K562 (cell line): ENCODE data around the gene ZNF785. TPM values are rescaled to one million over a fixed set of nuclear protein-coding genes. Genes with fewer than 3 reads are reported as not detected.
A peak's percentile ranks its signal among the peaks of the same experiment; 100 is the strongest.
"Not testable (repeated sequence)": the region's sequence is repeated elsewhere in the genome, so short reads cannot be mapped to it uniquely, and the experiment has no call there.

ENCODE experiments used
- ATAC-seq: fragments of 200-7000 bp; cut with Tn5 transposase; 3 replicates; pipeline ENCODE4 v1.9.1; 2020; ENCODE audit warnings: moderate library complexity
- BruUV-seq: library from RNA; stranded (reverse); fragments of 400-500 nt; replicated peaks from 2 replicates; lab custom pipeline; 2021; lab: Mats Ljungman, UMichigan
- CTCF ChIA-PET: fragments of 300-600 bp; formaldehyde crosslinking; extraction: SDS; loops from one replicate; lab custom pipeline; 2021; ENCODE audit warnings: low intra/inter-chr PET ratio; lab: Yijun Ruan, JAX
- POLR2A ChIA-PET: fragments of 300-600, 350-650 bp; sonication (Branson Sonifier 250); formaldehyde crosslinking; extraction: SDS; loops from one replicate; lab custom pipeline; 2021; ENCODE audit warnings: antibody characterized with exemption, inconsistent platforms; lab: Yijun Ruan, JAX
- DNase-seq, 4 experiments: peaks; one replicate each; pipeline versions ENCODE4 v3.0.0 to v3.0.0-alpha.2; 2011 to 2018; ENCODE audit warnings: low spot score in 3 of 4, mixed read lengths in 3 of 4; ENCODE audit errors: extremely low read depth in 1 of 4
- FAIRE-seq: peaks from 2 replicates; lab custom pipeline; 2011; peaks lifted over from hg19 to GRCh38; lab: Jason Lieb, UNC
- H2AFZ ChIP-seq: 2 replicates; pipeline ENCODE4 v1.6.0; 2011; ENCODE audit warnings: low read depth, low read length, control low read depth, inconsistent platforms
- H3K27ac ChIP-seq: fragments of 200-600 bp; 3 replicates; pipeline ENCODE4 v1.8.0; 2011; ENCODE audit warnings: low read depth, mild to moderate bottlenecking, control low read depth, inconsistent platforms, low read length, moderate library complexity, mixed read lengths; ENCODE audit errors: extremely low read depth
- H3K27me3 ChIP-seq, 2 experiments: fragments of 300-600 bp in 1 of 2; 2 replicates in 1 of 2; 3 replicates in 1 of 2; pipeline versions ENCODE4 v1.6.0 to v1.8.0; 2011; ENCODE audit warnings: inconsistent platforms in 2 of 2, low read length in 2 of 2, mild to moderate bottlenecking in 1 of 2, mixed read lengths in 1 of 2, moderate library complexity in 1 of 2; ENCODE audit not compliant: control insufficient read depth in 2 of 2, insufficient read depth in 2 of 2
- H3K36me3 ChIP-seq: fragments of 300-600 bp; 3 replicates; pipeline ENCODE4 v1.8.0; 2011; ENCODE audit warnings: mild to moderate bottlenecking, low read length, inconsistent platforms; ENCODE audit not compliant: control insufficient read depth, insufficient read depth
- H3K4me1 ChIP-seq, 2 experiments: fragments of 200-600 bp in 1 of 2; replicated peaks in 1 of 2; 2 replicates in 1 of 2; 3 replicates in 1 of 2; pipeline versions ENCODE4 v1.5.1 to v1.8.0; 2011; ENCODE audit warnings: inconsistent platforms in 2 of 2, low read length in 2 of 2, mild to moderate bottlenecking in 1 of 2, mixed read lengths in 1 of 2, moderate library complexity in 1 of 2; ENCODE audit not compliant: control insufficient read depth in 2 of 2, insufficient read depth in 2 of 2
- H3K4me2 ChIP-seq: 2 replicates; pipeline ENCODE4 v1.6.1; 2011; ENCODE audit warnings: low read length, control low read depth, inconsistent platforms, mixed read lengths; ENCODE audit not compliant: insufficient read depth
- H3K4me3 ChIP-seq: fragments of 200-600 bp; sonication (generic), shearing (Covaris generic); 2 replicates; pipeline ENCODE4 v1.5.1; 2016; ENCODE audit warnings: control low read depth, inconsistent platforms
- H3K79me2 ChIP-seq: fragments of 200-600 bp; 3 replicates; pipeline ENCODE4 v1.8.0; 2011; ENCODE audit warnings: low read length, inconsistent platforms; ENCODE audit not compliant: control insufficient read depth, insufficient read depth
- H3K9ac ChIP-seq, 2 experiments: 2 replicates each; pipeline versions ENCODE4 v1.6.0 to v1.6.1; 2011; ENCODE audit warnings: low read depth in 2 of 2, low read length in 2 of 2, control low read depth in 1 of 2, inconsistent platforms in 1 of 2, mild to moderate bottlenecking in 1 of 2, mixed read lengths in 1 of 2; ENCODE audit not compliant: insufficient read depth in 1 of 2
- H3K9me1 ChIP-seq: one replicate; pipeline ENCODE4 v1.6.0; 2011; ENCODE audit warnings: inconsistent platforms, mild to moderate bottlenecking, low read length, moderate library complexity; ENCODE audit not compliant: control insufficient read depth, insufficient read depth
- H3K9me3 ChIP-seq: replicated peaks from 2 replicates; pipeline ENCODE4 v1.5.1; 2011; ENCODE audit warnings: low read depth, low read length, inconsistent platforms; ENCODE audit not compliant: control insufficient read depth, insufficient read depth
- H4K20me1 ChIP-seq: replicated peaks from 2 replicates; pipeline ENCODE4 v1.6.1; 2011; ENCODE audit warnings: low read length, inconsistent platforms, mixed read lengths; ENCODE audit not compliant: control insufficient read depth, insufficient read depth
- ARNT ChIP-seq, 2 experiments: fragments of 450-650 bp; IDR thresholded peaks; 2 replicates each; pipeline ENCODE4 v1.6.1; 2016; ENCODE audit warnings: mild to moderate bottlenecking in 1 of 2
- CHAMP1 ChIP-seq: fragments of 450-650 bp; IDR thresholded peaks from 2 replicates; pipeline ENCODE4 v1.6.1; 2016; ENCODE audit warnings: mild to moderate bottlenecking
- CXXC5 ChIP-seq: fragments of 250-450 bp; sonication (Bioruptor Pico); IDR thresholded peaks from 2 replicates; pipeline ENCODE4 v1.8.0; 2022; ENCODE audit warnings: inconsistent platforms, mild to moderate bottlenecking, moderate library complexity
- DPF2 ChIP-seq: fragments of 450-650 bp; IDR thresholded peaks from 2 replicates; pipeline ENCODE4 v1.6.1; 2016
- EP300 ChIP-seq: IDR thresholded peaks from 2 replicates; pipeline ENCODE4 v1.6.1; 2012; ENCODE audit warnings: low read length, improper control_type of control experiment
- FOXA3 ChIP-seq, 2 experiments: fragments of 450-650 bp in 1 of 2; sonication (generic) in 1 of 2; formaldehyde crosslinking; IDR thresholded peaks in 1 of 2; conservative IDR thresholded peaks in 1 of 2; 2 replicates each; pipeline versions ENCODE4 v1.4.0 to v1.8.0; 2020 to 2022; ENCODE audit warnings: mild to moderate bottlenecking in 2 of 2, missing genetic modification reagents in 1 of 2
- GATA2 ChIP-seq: sonication (generic); formaldehyde crosslinking; IDR thresholded peaks from 2 replicates; pipeline ENCODE4 v1.4.0; 2020; ENCODE audit warnings: mild to moderate bottlenecking, missing genetic modification reagents
- HINFP ChIP-seq: fragments of 450-650 bp; conservative IDR thresholded peaks from 2 replicates; pipeline ENCODE4 v1.6.1; 2016; ENCODE audit warnings: missing genetic modification characterization, low read depth, mild to moderate bottlenecking, control low read depth, missing compliant biosample characterization
- ID3 ChIP-seq, 2 experiments: fragments of 250-450 bp in 1 of 2; fragments of 450-650 bp in 1 of 2; sonication (Bioruptor Pico) in 1 of 2; IDR thresholded peaks; 2 replicates each; pipeline versions ENCODE4 v1.6.1 to v1.8.0; 2016 to 2021; ENCODE audit warnings: mild to moderate bottlenecking in 2 of 2, moderate library complexity in 2 of 2, missing compliant biosample characterization in 1 of 2, missing genetic modification characterization in 1 of 2
- PKNOX1 ChIP-seq: fragments of 450-650 bp; IDR thresholded peaks from 2 replicates; pipeline ENCODE4 v1.6.1; 2016
- PML ChIP-seq: IDR thresholded peaks from 2 replicates; pipeline ENCODE4 v1.6.1; 2012; ENCODE audit warnings: low read length, inconsistent platforms
- SOX6 ChIP-seq: fragments of 450-650 bp; IDR thresholded peaks from 2 replicates; pipeline ENCODE4 v1.6.1; 2014; ENCODE audit warnings: mild to moderate bottlenecking
- VEZF1 ChIP-seq: fragments of 200-800 bp; sonication (Bioruptor generic); IDR thresholded peaks from 2 replicates; pipeline ENCODE4 v1.6.1; 2017; ENCODE audit warnings: missing genetic modification characterization, missing compliant biosample characterization
- ZEB2 ChIP-seq: fragments of 450-650 bp; IDR thresholded peaks from 2 replicates; pipeline ENCODE4 v1.6.1; 2016
- WGBS: fragments of 100-300 bp; shearing (Covaris generic); methylation state at CpG from one replicate; pipeline ENCODE4 v1.1.6; 2016; ENCODE audit warnings: low coverage, mixed read lengths; ENCODE audit not compliant: insufficient coverage; ENCODE audit errors: missing lambda C conversion rate; 5-methylcytosine and 5-hydroxymethylcytosine counted together
- in situ Hi-C: fragments of 300-500 bp; cut with MboI; formaldehyde crosslinking; loops from 4 replicates; pipeline ENCODE4 v1.15.0; 2018; ENCODE audit warnings: inconsistent platforms, mixed read lengths
- intact Hi-C: fragments of 100-400 bp; cut with micrococcal nuclease; formaldehyde crosslinking; loops from 2 replicates; pipeline ENCODE4 v1.14.2; 2022
- polyA plus RNA-seq, 8 experiments: library from polyadenylated mRNA; depleted of rRNA in 4 of 8; stranded (reverse) in 5 of 8; unstranded in 3 of 8; fragments of >200 nt; fragmentation: Nextera tagmentation in 2 of 8; fragmentation: Illumina TruSeq in 1 of 8; extraction: Ambion mirVana in 2 of 8; extraction: Trizol in 1 of 8; gene quantifications; 2 replicates each; pipeline versions ENCODE4 v1.2.1 to v1.2.3, GENCODE V29; 2011 to 2014; ENCODE audit warnings: inconsistent platforms in 1 of 8, missing spikeins in 1 of 8
- total RNA-seq, 7 experiments: library from RNA; depleted of rRNA in 6 of 7; stranded (reverse); fragments of >200 nt in 6 of 7; fragmentation: Illumina TruSeq in 2 of 7; extraction: Trizol in 2 of 7; gene quantifications; 2 replicates each; pipeline versions ENCODE4 v1.2.1 to v1.2.3, GENCODE V29; 2011 to 2021; ENCODE audit warnings: low replicate concordance in 1 of 7

ZNF785 gene
- total and polyA plus RNA-seq, 9 of the 15 experiments (the other 6 are each of a cell fraction or from before 2014, with no cell fraction given) = 0.64 to 11.0 (median 6.4) TPM

GRCh38 chr16:30540916-30541464 is 44.5 kb downstream of the ZNF785 start:
- H3K9me3 ChIP-seq; BruUV-seq; H3K4me3 ChIP-seq; in situ Hi-C loops; H2AFZ ChIP-seq; intact Hi-C loops; H3K36me3 ChIP-seq; H3K27me3 ChIP-seq; H3K9me1 ChIP-seq; H4K20me1 ChIP-seq; TF ChIP-seq ID3 (CRISPR knock-in tag; IDR thresholded peaks at IDR 0.05): not testable (repeated sequence)
- peaks cover 10% of the 10 kb centered on the region for H3K79me2 ChIP-seq
- H3K9ac ChIP-seq = peak overlapping the region; percentile 13 to 41; a peak in 1 of 4 replicates
- POLR2A ChIA-PET = interaction anchor here (0.6 to 3.5 kb wide), 6 partner anchors 10 to 93 kb away, joined by 3 to 20 read pairs (median 4); partner anchors contain the start of gene ZNF764
- FAIRE-seq (peak; percentile 72), ATAC-seq (peak; percentile 68), DNase-seq (peak in 1 of 4 experiments; percentile 65)
- CTCF ChIA-PET = interaction anchor here (0.7 kb wide), 1 partner anchor 110 kb away, joined by 4 read pairs; no protein-coding TSS in a partner anchor
- H3K4me1 ChIP-seq = peaks cover 27 to 30% of the 10 kb centered on the region in 2 experiments; a peak in 4 of 5 replicates
- WGBS = 13% methylated on average over 9 of the region's 9 CpGs
- peak overlapping the region; percentile 45 for H3K4me2 ChIP-seq
- peak overlapping the region; percentile 30; the same call in 1 of the 3 replicates for H3K27ac ChIP-seq
- TF ChIP-seq CXXC5 (0 out of 2 replicates have a peak, but pooled peaks have one; percentile 10), PML (peak; percentile 58), PKNOX1 (peak; percentile 22; the same call in 1 of the 2 replicates), ZEB2 (0 out of 2 replicates have a peak, but pooled peaks have one; percentile 13), CHAMP1 (0 out of 2 replicates have a peak, but pooled peaks have one; percentile 20), DPF2 (0 out of 2 replicates have a peak, but pooled peaks have one; percentile 53), FOXA3 (CRISPR knock-in tag; conservative IDR thresholded peaks at IDR 0.05 in 1 of 2, IDR thresholded peaks at IDR 0.05 in 1 of 2) (0 out of 4 replicates have a peak, but pooled peaks of 1 of the 2 experiments have one; percentile 65), VEZF1 (CRISPR knock-in tag) (peak; percentile 18; the same call in 1 of the 2 replicates), SOX6 (peak; percentile 92), HINFP (tag) (0 out of 2 replicates have a peak, but pooled peaks have one; percentile 22), EP300 (peak; percentile 71), ID3 (tag; IDR thresholded peaks at IDR 0.05) (0 out of 2 replicates have a peak, but pooled peaks have one; percentile 38), GATA2 (CRISPR knock-in tag) (peak; percentile 71), ARNT (IDR thresholded peaks at IDR 0.05) (peak; percentile 82 to 86; a peak in 3 of 4 replicates)
